ENCODE measurements around the gene MEOX2. TPM values are rescaled to one million over a fixed set of nuclear protein-coding genes. Genes with fewer than 3 reads are reported as not detected.

MEOX2 gene
- total and polyA plus RNA-seq, 2 of the 8 experiments (the other 6 are each of a cell fraction or from before 2014, with no cell fraction given): 0.05 to 0.19 TPM

GRCh38 chr7:15609287-15609686, 77.2 kb downstream of the MEOX2 start (continued):
- TF ChIP-seq CHD7 (IDR thresholded peaks at IDR 0.05; ENCODE audit: insufficient replicate concordance, low read length) (no peak), SIX5 (IDR thresholded peaks at IDR 0.05; ENCODE audit: low read depth, low read length) (no peak)

Measured in H1 (cell line).